AG04449 (cell line): ENCODE results near the gene SLC25A42.

Experiments used
- CTCF ChIA-PET: fragments of 350-600 bp; formaldehyde crosslinking; extraction: SDS; loops from one replicate; lab custom pipeline; 2021; ENCODE audit warnings: antibody characterized with exemption; lab: Yijun Ruan, JAX
- POLR2A ChIA-PET: fragments of 400-600, 350-600 bp; formaldehyde crosslinking; extraction: SDS; loops from one replicate; lab custom pipeline; 2020; ENCODE audit warnings: antibody characterized with exemption, inconsistent platforms; lab: Yijun Ruan, JAX
- DNase-seq: peaks from one replicate; pipeline ENCODE4 v3.0.0-alpha.2; 2010; ENCODE audit warnings: low read depth, low spot score
- H3K4me3 ChIP-seq: 2 replicates; pipeline ENCODE4 v1.5.1; 2011; ENCODE audit warnings: low read depth, mild to moderate bottlenecking, control low read depth, low read length
- CTCF ChIP-seq: IDR thresholded peaks from one replicate; pipeline ENCODE4 v1.5.1; 2011; ENCODE audit warnings: mild to moderate bottlenecking, moderate library complexity, low read length, control low read depth, inconsistent platforms; ENCODE audit not compliant: insufficient read depth; ENCODE audit errors: missing control alignments

Gene SLC25A42

GRCh38 chr19:19034204-19034624, 29.6 kb upstream of the SLC25A42 start:
- POLR2A ChIA-PET = no interaction called here
- peak overlapping the region; percentile 94 for H3K4me3 ChIP-seq
- no peak for TF ChIP-seq CTCF
- no peak for DNase-seq
- CTCF ChIA-PET = no interaction called here

- H3K4me3 ChIP-seq = no peak overlapping the region
- TF ChIP-seq CTCF = no peak
- CTCF ChIA-PET = interaction anchor here (0.9 to 1.5 kb wide), 2 partner anchors 13 to 17 kb away, joined by 3 to 9 read pairs; no protein-coding TSS in a partner anchor
- DNase-seq = no peak
- POLR2A ChIA-PET = no interaction called here
These were observed 23.9 kb upstream of the SLC25A42 start for GRCh38 chr19:19039901-19040300.

- no peak for TF ChIP-seq CTCF
- CTCF ChIA-PET = interaction anchor here (0.9 to 1.5 kb wide), 3 partner anchors 11 to 17 kb away, joined by 3 to 9 read pairs (median 3); no protein-coding TSS in a partner anchor
- POLR2A ChIA-PET = no interaction called here
- peak; percentile 57 for DNase-seq
- no peak overlapping the region for H3K4me3 ChIP-seq
These were observed 23.4 kb upstream of the SLC25A42 start for GRCh38 chr19:19040417-19040816.

GRCh38 chr19:19042732-19043280, 21.0 kb upstream of the SLC25A42 start:
- POLR2A ChIA-PET = no interaction called here
- no peak for TF ChIP-seq CTCF
- CTCF ChIA-PET = interaction anchor here (2.5 kb wide), 1 partner anchor 10 kb away, joined by 8 read pairs; no protein-coding TSS in a partner anchor
- no peak overlapping the region for H3K4me3 ChIP-seq
- no peak for DNase-seq

GRCh38 chr19:19043481-19043880, 20.3 kb upstream of the SLC25A42 start:
- CTCF ChIA-PET = interaction anchor here (2.5 kb wide), 1 partner anchor 9 kb away, joined by 8 read pairs; no protein-coding TSS in a partner anchor
- no peak overlapping the region for H3K4me3 ChIP-seq
- POLR2A ChIA-PET = no interaction called here
- no peak for TF ChIP-seq CTCF
- no peak for DNase-seq

GRCh38 chr19:19043881-19044280, 19.9 kb upstream of the SLC25A42 start:
- TF ChIP-seq CTCF = no peak
- no peak for DNase-seq
- CTCF ChIA-PET = interaction anchor here (2.5 kb wide), 1 partner anchor 9 kb away, joined by 8 read pairs; no protein-coding TSS in a partner anchor
- no peak overlapping the region for H3K4me3 ChIP-seq
- POLR2A ChIA-PET = no interaction called here
